ENCODE data around the gene LCN6.

DNA sequence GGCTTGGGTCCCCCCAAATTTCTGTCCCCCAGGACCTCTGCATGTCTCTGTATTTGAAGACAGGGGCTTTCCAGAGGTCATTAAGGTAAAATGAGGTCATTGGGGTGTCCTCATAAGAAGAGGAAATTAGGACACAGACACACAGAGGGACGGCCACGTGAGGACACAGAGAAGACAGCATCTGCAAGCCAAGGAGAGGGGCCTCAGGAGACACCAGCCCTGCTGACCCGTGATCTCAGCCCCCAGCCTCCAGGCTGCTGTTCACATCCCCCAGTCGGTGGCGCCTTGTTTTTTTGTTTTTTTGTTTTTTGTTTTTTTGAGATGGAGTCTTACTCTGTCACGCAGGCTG lies 46.6 kb upstream of the LCN6 start:
- TF ChIP-seq CTCF (IDR thresholded peaks at IDR 0.05) = no peak
- no peak for TF ChIP-seq ZNF232 (CRISPR knock-in tag; IDR thresholded peaks at IDR 0.05)
- TF ChIP-seq ZNF317 (CRISPR knock-in tag; IDR thresholded peaks at IDR 0.05; ENCODE audit: borderline replicate concordance, low read depth) = no peak
- TF ChIP-seq ATF2 (CRISPR knock-in tag; IDR thresholded peaks at IDR 0.05; ENCODE audit: borderline replicate concordance, low read depth) = no peak
- no peak for TF ChIP-seq TCF7 (CRISPR knock-in tag; IDR thresholded peaks at IDR 0.05; ENCODE audit: low read depth)
- TF ChIP-seq, protein P1, sequence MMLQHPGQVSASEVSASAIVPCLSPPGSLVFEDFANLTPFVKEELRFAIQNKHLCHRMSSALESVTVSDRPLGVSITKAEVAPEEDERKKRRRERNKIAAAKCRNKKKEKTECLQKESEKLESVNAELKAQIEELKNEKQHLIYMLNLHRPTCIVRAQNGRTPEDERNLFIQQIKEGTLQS (CRISPR knock-in tag; conservative IDR thresholded peaks at IDR 0.05) = no peak
- no peak for TF ChIP-seq ZNF263 (CRISPR knock-in tag; IDR thresholded peaks at IDR 0.05; ENCODE audit: low read depth)
- TF ChIP-seq, protein P2, sequence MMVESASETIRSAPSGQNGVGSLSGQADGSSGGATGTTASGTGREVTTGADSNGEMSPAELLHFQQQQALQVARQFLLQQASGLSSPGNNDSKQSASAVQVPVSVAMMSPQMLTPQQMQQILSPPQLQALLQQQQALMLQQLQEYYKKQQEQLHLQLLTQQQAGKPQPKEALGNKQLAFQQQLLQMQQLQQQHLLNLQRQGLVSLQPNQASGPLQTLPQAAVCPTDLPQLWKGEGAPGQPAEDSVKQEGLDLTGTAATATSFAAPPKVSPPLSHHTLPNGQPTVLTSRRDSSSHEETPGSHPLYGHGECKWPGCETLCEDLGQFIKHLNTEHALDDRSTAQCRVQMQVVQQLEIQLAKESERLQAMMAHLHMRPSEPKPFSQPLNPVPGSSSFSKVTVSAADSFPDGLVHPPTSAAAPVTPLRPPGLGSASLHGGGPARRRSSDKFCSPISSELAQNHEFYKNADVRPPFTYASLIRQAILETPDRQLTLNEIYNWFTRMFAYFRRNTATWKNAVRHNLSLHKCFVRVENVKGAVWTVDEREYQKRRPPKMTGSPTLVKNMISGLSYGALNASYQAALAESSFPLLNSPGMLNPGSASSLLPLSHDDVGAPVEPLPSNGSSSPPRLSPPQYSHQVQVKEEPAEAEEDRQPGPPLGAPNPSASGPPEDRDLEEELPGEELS (CRISPR knock-in tag; IDR thresholded peaks at IDR 0.05) = no peak

All from WTC11 (cell line).